VCaP (cell line): ENCODE data around the gene SLC24A1.

Experiments
- H3K27ac ChIP-seq: fragments of 450-650 bp; 2 replicates; pipeline ENCODE4 v1.5.1; 2017
- TF ChIP-seq, protein P1 (sequence below): fragments of 450-650 bp; conservative IDR thresholded peaks from 2 replicates; pipeline ENCODE4 v1.5.1; 2017; ENCODE audit warnings: mild to moderate bottlenecking, moderate library complexity

SLC24A1 gene

DNA sequence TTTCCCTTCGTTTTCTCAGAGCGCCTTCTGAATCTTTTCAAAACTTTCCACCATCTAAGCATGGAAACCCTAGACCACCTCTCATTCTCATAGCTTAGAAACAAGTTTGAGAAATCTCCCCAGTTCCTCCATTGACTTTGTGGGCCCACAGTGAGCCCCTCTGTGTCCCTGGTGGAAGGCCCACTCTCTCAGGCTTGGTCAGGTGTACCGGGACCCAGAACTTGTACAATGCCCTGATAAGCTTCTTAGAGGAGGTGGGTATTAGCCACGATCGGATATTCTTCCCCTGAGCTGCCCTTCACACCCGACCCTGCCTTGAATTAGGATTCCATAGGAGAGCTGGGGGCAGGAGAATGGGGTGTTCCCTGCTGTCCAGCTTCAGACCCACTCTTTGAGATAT lies at the start of gene SLC24A1:
TSS of gene SLC24A1 (plus strand) at position 301 of the 400 bp plus-strand sequence. CDS start 2,143 bp downstream, outside the sequence.
- TF ChIP-seq, protein P1, sequence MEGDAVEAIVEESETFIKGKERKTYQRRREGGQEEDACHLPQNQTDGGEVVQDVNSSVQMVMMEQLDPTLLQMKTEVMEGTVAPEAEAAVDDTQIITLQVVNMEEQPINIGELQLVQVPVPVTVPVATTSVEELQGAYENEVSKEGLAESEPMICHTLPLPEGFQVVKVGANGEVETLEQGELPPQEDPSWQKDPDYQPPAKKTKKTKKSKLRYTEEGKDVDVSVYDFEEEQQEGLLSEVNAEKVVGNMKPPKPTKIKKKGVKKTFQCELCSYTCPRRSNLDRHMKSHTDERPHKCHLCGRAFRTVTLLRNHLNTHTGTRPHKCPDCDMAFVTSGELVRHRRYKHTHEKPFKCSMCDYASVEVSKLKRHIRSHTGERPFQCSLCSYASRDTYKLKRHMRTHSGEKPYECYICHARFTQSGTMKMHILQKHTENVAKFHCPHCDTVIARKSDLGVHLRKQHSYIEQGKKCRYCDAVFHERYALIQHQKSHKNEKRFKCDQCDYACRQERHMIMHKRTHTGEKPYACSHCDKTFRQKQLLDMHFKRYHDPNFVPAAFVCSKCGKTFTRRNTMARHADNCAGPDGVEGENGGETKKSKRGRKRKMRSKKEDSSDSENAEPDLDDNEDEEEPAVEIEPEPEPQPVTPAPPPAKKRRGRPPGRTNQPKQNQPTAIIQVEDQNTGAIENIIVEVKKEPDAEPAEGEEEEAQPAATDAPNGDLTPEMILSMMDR: no peak
- no peak within 1 kb of the TSS for H3K27ac ChIP-seq

- TF ChIP-seq, protein P1: no peak
- H3K27ac ChIP-seq: no peak overlapping the region
These were observed 49.8 kb upstream of the SLC24A1 start for GRCh38 chr15:65571971-65572370.

- TF ChIP-seq, protein P1: no peak
- no peak overlapping the region for H3K27ac ChIP-seq
These were observed 45.1 kb upstream of the SLC24A1 start for GRCh38 chr15:65576664-65577063.

DNA sequence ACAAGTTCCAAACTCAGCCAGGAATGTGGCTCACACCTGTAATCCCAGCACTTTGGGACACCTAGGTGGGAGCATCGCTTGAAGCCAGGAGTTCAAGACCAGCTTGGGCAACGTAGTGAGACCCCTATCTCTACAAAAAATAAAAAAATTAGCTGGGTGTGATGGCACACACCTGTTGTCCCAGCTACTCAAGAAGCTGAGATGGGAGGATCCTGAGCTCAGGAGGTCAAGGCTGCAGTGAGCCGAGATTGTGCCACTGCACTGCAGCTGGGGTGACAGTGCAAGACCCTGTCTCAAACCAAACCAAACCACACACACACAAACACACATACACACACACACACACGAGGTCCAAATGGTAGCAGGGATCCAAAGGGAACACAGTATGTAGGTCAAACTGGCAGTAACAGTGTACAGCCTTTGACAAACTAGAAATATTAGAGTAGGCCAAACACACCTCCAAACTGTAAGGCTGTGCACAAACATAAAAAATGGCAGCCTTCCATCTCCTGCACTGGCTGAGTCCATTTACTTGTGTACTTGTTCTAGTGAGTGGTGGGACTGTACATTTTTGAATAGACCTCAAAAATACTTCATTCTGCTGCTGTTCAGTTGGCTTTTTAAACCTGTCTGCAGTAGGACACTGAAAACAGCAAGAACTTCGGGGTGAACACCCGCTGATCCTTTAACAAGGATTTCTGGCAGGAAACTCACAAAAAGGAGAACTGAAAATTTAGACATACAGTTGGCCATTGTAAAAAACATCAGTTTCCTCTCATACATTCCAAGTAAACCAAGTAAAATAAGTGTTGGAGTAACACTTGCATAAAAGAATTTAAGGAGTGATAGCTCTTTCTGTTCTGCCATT lies 44.4 kb upstream of the SLC24A1 start:
- H3K27ac ChIP-seq: no peak overlapping the region
- TF ChIP-seq, protein P1: no peak

DNA sequence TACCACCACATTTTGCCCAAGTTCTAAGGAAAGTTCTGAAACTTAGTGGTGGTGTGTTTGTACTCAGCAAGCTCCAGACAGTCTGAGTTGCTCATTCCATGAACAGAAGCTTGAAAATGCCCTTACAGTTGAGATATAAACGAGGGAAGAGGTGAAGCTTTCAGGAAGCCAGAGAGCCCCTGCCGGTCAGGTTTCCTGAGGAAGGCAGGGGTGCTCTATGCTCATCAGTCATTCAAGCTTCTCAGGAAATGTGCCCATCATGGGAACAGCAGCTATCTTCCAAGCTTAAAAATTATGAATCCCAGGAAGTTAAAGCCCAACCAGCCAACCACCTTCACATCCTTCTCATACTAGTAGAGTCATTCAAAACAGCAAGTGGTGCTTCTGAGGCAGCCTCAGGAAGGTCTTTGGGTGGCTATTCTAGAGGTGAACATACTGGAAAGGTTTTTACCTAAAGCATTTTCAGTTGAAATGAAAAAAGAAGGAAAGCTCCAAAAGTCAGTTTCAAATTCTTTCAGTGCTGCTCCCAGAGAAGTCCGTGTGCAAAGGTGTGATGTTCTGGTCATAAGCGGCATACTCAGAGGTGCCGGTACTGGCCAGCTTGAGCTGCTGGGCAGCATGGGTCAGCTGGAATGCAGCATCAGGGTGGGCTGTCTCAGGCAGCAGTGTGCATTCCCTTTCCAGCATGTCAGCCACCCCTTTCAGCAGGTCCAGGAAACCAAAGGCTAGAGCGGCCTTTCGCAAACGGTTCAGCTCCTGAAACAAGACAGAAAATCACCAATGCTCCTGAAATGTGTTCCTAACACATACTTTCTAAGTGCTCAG lies 42.6 kb upstream of the SLC24A1 start:
- TF ChIP-seq, protein P1: no peak
- H3K27ac ChIP-seq: 0 out of 2 replicates have a peak overlapping the region, but pooled peaks have one; percentile 4

- TF ChIP-seq, protein P1: no peak
- H3K27ac ChIP-seq: no peak overlapping the region
These were observed 42.0 kb upstream of the SLC24A1 start for GRCh38 chr15:65579762-65580161.

DNA sequence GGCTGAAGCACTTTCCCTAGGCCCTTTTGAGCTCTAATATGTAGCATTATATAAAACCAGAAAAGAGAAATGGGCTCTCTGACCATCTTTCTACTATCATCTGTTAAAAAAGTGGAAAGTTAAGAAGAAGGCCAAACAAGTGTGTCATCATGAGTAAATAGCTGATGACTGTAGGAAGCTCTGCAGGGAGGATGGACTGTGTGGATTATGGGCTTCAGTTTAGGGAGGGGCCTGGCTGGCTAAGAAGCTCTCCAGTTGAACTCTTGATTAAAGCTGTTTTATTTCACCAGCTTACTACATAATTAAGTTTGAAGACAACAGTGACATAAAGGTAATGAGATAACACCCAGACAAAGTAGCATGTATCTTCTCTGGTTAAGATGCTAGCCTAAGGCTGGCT lies 41.5 kb upstream of the SLC24A1 start:
- TF ChIP-seq, protein P1: no peak
- no peak overlapping the region for H3K27ac ChIP-seq
